Measurements from ENCODE around the gene SDR9C7.

DNA sequence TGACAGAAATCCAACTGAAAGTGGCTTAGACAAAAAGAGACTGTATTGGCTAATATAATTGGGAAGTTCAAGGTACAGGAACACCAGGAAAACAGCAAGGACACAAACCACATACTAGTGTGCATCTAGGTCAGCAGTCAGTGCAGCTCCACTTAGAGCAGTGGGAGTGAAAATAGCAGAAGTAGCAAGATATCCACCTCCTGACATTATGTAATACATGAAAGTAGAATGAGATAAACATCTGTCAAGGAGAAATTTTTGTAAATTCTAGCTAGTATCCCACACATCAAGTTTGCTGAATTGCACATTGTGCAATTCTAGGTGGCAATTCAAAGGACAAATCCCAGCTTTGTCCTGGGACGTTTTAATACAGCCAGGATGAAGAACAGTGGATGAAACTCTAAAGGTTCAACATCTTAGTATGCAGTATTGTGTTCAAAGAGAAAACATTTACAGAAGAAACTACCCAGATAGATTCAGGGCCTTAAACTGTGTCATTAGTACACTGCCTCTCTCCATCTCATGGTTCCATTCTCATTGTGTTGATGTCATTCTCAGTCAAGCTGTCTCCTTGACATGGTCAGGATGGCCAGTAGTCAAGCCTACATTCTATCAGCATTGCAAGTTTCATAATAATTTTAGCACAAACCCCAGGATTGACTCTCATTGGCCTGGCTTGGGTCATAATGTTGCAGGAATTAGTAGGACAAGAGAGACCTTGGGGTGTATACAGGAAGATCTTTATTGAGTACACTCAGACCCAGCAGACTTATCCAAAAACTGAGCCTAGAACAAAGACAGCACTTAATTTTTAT, 56.8 kb downstream of the SDR9C7 start:
- TF ChIP-seq RAD21 (conservative IDR thresholded peaks at IDR 0.05 in 1 of 2, IDR thresholded peaks at IDR 0.05 in 1 of 2): no peak
- TF ChIP-seq, protein P1, sequence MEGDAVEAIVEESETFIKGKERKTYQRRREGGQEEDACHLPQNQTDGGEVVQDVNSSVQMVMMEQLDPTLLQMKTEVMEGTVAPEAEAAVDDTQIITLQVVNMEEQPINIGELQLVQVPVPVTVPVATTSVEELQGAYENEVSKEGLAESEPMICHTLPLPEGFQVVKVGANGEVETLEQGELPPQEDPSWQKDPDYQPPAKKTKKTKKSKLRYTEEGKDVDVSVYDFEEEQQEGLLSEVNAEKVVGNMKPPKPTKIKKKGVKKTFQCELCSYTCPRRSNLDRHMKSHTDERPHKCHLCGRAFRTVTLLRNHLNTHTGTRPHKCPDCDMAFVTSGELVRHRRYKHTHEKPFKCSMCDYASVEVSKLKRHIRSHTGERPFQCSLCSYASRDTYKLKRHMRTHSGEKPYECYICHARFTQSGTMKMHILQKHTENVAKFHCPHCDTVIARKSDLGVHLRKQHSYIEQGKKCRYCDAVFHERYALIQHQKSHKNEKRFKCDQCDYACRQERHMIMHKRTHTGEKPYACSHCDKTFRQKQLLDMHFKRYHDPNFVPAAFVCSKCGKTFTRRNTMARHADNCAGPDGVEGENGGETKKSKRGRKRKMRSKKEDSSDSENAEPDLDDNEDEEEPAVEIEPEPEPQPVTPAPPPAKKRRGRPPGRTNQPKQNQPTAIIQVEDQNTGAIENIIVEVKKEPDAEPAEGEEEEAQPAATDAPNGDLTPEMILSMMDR (IDR thresholded peaks at IDR 0.05): no peak
- peak; percentile 29 to 64; a peak in 3 of 4 replicates for TF ChIP-seq CEBPB (IDR thresholded peaks at IDR 0.05)
- no peak for TF ChIP-seq EP300 (IDR thresholded peaks at IDR 0.05)

Data from A549 (cell line).